Measurements from ENCODE around the gene CREG2. TPM values are rescaled to one million over a fixed set of nuclear protein-coding genes. Genes with fewer than 3 reads are reported as not detected.

Gene CREG2
- polyA plus RNA-seq, 1 donor from 2014 or later: 1.2 TPM

DNA sequence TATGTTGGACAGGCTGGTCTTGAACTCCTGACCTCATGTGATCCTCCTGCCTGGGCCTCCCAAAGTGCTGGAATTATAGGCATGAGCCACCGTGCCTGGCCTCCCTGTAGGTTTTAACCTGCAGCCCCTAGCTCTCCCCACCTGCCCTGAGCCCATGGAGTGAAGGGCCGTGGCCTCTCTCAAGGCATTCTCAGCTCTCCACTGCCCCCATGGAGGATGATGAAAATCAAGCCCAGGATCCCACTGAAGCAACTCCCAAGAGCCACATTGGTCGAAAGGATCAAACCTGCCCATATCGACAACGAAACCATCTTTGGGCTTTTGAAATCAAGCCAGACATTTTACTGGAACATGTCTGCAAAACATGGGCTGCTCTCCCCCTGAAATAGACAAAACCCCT, 22.4 kb upstream of the CREG2 start:
- Histone ChIP-seq H3K4me2 (ENCODE audit: low read length) (no peak overlapping the region), H3K9me2 (ENCODE audit: insufficient read depth, low read length) (no peaks in the 10 kb centered on the region), H3K27me3 (ENCODE audit: insufficient read depth, low read depth, low read length) (no peaks in the 10 kb centered on the region), H4K20me1 (ENCODE audit: insufficient read depth) (no peaks in the 10 kb centered on the region), H3K9me3 (ENCODE audit: low read length) (no peaks in the 10 kb centered on the region), H3F3A (ENCODE audit: insufficient read depth, low read length, poor library complexity, severe bottlenecking) (no peaks in the 10 kb centered on the region), H3K4me3 (ENCODE audit: low read length) (no peak overlapping the region), H3K79me2 (replicated peaks; ENCODE audit: insufficient read depth, low read length) (no peaks in the 10 kb centered on the region), H3K9ac (ENCODE audit: low read length) (no peak overlapping the region), H3K36me3 (ENCODE audit: insufficient read depth, low read length) (no peaks in the 10 kb centered on the region), H3K27ac (ENCODE audit: low read length) (no peak overlapping the region), H2AFZ (ENCODE audit: low read depth, low read length) (no peak overlapping the region)
- TF ChIP-seq, protein P1, sequence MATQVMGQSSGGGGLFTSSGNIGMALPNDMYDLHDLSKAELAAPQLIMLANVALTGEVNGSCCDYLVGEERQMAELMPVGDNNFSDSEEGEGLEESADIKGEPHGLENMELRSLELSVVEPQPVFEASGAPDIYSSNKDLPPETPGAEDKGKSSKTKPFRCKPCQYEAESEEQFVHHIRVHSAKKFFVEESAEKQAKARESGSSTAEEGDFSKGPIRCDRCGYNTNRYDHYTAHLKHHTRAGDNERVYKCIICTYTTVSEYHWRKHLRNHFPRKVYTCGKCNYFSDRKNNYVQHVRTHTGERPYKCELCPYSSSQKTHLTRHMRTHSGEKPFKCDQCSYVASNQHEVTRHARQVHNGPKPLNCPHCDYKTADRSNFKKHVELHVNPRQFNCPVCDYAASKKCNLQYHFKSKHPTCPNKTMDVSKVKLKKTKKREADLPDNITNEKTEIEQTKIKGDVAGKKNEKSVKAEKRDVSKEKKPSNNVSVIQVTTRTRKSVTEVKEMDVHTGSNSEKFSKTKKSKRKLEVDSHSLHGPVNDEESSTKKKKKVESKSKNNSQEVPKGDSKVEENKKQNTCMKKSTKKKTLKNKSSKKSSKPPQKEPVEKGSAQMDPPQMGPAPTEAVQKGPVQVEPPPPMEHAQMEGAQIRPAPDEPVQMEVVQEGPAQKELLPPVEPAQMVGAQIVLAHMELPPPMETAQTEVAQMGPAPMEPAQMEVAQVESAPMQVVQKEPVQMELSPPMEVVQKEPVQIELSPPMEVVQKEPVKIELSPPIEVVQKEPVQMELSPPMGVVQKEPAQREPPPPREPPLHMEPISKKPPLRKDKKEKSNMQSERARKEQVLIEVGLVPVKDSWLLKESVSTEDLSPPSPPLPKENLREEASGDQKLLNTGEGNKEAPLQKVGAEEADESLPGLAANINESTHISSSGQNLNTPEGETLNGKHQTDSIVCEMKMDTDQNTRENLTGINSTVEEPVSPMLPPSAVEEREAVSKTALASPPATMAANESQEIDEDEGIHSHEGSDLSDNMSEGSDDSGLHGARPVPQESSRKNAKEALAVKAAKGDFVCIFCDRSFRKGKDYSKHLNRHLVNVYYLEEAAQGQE (IDR thresholded peaks at IDR 0.05; ENCODE audit: borderline replicate concordance): no peak
- no peak for TF ChIP-seq SMC3 (conservative IDR thresholded peaks at IDR 0.05; ENCODE audit: poor library complexity)
- no peak for TF ChIP-seq EZH2 (IDR thresholded peaks at IDR 0.05; ENCODE audit: borderline replicate concordance, insufficient read depth, low read length, poor library complexity, severe bottlenecking)
- no peak for TF ChIP-seq CTCF (IDR thresholded peaks at IDR 0.05; ENCODE audit: poor library complexity, severe bottlenecking)
- TF ChIP-seq EP300 (conservative IDR thresholded peaks at IDR 0.05; ENCODE audit: poor library complexity, severe bottlenecking): no peak
- TF ChIP-seq RAD21 (conservative IDR thresholded peaks at IDR 0.05): no peak
- TF ChIP-seq MXI1 (conservative IDR thresholded peaks at IDR 0.05; ENCODE audit: poor library complexity, severe bottlenecking): no peak
- TF ChIP-seq TAF1 (IDR thresholded peaks at IDR 0.05; ENCODE audit: low read depth): no peak
- TF ChIP-seq POLR2AphosphoS5 (IDR thresholded peaks at IDR 0.05): no peak

DNA sequence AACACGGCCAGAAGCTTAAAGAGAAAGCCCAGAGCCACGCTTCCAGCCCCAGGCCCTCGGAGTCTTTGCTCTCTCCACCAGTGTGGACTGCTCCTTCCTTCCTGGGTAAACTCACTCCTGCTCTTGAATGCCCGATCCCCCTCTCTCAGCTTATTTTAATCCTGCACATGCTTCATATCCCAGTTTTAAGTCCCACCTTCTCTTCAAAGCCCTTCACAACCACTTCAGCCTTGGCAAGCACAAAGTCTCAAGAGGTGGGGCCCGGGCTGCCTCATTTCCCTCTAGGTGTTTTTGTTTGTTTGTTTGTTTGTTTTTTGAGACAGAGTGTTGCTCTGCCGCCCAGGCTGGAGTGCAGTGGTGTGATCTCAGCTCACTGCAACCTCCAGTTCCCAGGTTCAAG, 21.6 kb upstream of the CREG2 start:
- Histone ChIP-seq H4K20me1 (ENCODE audit: insufficient read depth) (no peaks in the 10 kb centered on the region), H3K27ac (ENCODE audit: low read length) (no peak overlapping the region), H3K27me3 (ENCODE audit: insufficient read depth, low read depth, low read length) (no peaks in the 10 kb centered on the region), H3K9me2 (ENCODE audit: insufficient read depth, low read length) (no peaks in the 10 kb centered on the region), H3K36me3 (ENCODE audit: insufficient read depth, low read length) (no peaks in the 10 kb centered on the region), H2AFZ (ENCODE audit: low read depth, low read length) (no peak overlapping the region), H3K9ac (ENCODE audit: low read length) (no peak overlapping the region), H3K4me2 (ENCODE audit: low read length) (no peak overlapping the region), H3K79me2 (replicated peaks; ENCODE audit: insufficient read depth, low read length) (no peaks in the 10 kb centered on the region), H3K9me3 (ENCODE audit: low read length) (no peaks in the 10 kb centered on the region), H3K4me3 (ENCODE audit: low read length) (no peak overlapping the region), H3F3A (ENCODE audit: insufficient read depth, low read length, poor library complexity, severe bottlenecking) (no peaks in the 10 kb centered on the region)
- TF ChIP-seq MXI1 (conservative IDR thresholded peaks at IDR 0.05; ENCODE audit: poor library complexity, severe bottlenecking) (no peak), EZH2 (IDR thresholded peaks at IDR 0.05; ENCODE audit: borderline replicate concordance, insufficient read depth, low read length, poor library complexity, severe bottlenecking) (no peak), SMC3 (conservative IDR thresholded peaks at IDR 0.05; ENCODE audit: poor library complexity) (no peak), CTCF (IDR thresholded peaks at IDR 0.05; ENCODE audit: poor library complexity, severe bottlenecking) (no peak), TAF1 (IDR thresholded peaks at IDR 0.05; ENCODE audit: low read depth) (no peak), RAD21 (conservative IDR thresholded peaks at IDR 0.05) (no peak), EP300 (conservative IDR thresholded peaks at IDR 0.05; ENCODE audit: poor library complexity, severe bottlenecking) (no peak), POLR2AphosphoS5 (IDR thresholded peaks at IDR 0.05) (no peak)
- TF ChIP-seq, protein P1 (IDR thresholded peaks at IDR 0.05; ENCODE audit: borderline replicate concordance): no peak

All from neural cell (in vitro differentiated cells).